Suprapubic skin (tissue), 4 donors: ENCODE measurements around the gene PDE8A.

Experiments
- EP300 ChIP-seq: sonication (generic); formaldehyde crosslinking; IDR thresholded peaks from one replicate; pipeline ENCODE4 v1.6.1; 2017; ENCODE audit warnings: antibody characterized with exemption
- POLR2AphosphoS5 ChIP-seq, 3 donors: sonication (generic); formaldehyde crosslinking; IDR thresholded peaks; one replicate each; pipeline ENCODE4 v1.6.1; 2017; ENCODE audit warnings: antibody characterized with exemption in 3 of 3
- TF ChIP-seq, protein P1 (sequence below), 2 donors: fragments of 200-600 bp in 1 of 2; fragments of 450-650 bp in 1 of 2; sonication (generic) in 1 of 2; IDR thresholded peaks; one replicate each; pipeline ENCODE4 v1.5.1; 2016 to 2019; ENCODE audit warnings: antibody characterized with exemption in 2 of 2, mild to moderate bottlenecking in 1 of 2, moderate library complexity in 1 of 2

DNA sequence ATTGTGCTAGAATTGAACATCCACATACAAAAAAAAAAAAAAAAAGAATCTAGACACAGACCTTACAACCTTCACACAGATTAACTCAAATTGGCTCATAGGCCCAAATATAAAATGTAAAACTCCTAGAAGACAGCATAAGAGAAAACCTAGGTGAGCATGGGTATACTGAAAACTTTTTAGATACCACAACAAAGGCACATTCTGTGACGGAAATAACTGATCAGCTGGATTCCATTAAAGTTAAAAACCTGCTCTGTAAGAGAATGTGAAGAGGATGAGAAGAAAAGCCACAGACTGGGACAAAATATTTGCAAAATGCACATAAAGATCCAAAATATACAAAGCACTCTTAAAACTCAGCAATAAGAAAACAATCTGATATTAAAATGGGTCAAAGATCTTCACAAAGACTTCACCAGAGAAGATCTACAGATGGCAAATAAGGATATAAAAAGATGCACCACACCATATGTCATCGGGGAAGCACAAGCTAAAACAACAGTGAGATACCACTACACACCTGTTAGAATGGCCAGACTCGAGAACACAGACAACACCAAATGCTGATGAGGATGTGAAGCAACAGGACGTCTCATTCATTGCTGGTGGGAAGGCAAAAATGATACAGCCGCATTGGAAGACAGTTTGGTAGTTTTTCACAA, 167.9 kb downstream of the PDE8A start:
- TF ChIP-seq, protein P1, sequence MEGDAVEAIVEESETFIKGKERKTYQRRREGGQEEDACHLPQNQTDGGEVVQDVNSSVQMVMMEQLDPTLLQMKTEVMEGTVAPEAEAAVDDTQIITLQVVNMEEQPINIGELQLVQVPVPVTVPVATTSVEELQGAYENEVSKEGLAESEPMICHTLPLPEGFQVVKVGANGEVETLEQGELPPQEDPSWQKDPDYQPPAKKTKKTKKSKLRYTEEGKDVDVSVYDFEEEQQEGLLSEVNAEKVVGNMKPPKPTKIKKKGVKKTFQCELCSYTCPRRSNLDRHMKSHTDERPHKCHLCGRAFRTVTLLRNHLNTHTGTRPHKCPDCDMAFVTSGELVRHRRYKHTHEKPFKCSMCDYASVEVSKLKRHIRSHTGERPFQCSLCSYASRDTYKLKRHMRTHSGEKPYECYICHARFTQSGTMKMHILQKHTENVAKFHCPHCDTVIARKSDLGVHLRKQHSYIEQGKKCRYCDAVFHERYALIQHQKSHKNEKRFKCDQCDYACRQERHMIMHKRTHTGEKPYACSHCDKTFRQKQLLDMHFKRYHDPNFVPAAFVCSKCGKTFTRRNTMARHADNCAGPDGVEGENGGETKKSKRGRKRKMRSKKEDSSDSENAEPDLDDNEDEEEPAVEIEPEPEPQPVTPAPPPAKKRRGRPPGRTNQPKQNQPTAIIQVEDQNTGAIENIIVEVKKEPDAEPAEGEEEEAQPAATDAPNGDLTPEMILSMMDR (IDR thresholded peaks at IDR 0.05): no peak
- TF ChIP-seq EP300 (no peak), POLR2AphosphoS5 (IDR thresholded peaks at IDR 0.05) (no peak)
